HG02885 (cell line): Measurements from ENCODE around the gene NOS1AP.

Experiments used
- ATAC-seq: cut with Tn5 transposase; IDR thresholded peaks from one replicate; pipeline ENCODE4 v1.9.1; 2021; ENCODE audit warnings: mild to moderate bottlenecking; ENCODE audit not compliant: unreplicated experiment, poor library complexity

Gene NOS1AP

DNA sequence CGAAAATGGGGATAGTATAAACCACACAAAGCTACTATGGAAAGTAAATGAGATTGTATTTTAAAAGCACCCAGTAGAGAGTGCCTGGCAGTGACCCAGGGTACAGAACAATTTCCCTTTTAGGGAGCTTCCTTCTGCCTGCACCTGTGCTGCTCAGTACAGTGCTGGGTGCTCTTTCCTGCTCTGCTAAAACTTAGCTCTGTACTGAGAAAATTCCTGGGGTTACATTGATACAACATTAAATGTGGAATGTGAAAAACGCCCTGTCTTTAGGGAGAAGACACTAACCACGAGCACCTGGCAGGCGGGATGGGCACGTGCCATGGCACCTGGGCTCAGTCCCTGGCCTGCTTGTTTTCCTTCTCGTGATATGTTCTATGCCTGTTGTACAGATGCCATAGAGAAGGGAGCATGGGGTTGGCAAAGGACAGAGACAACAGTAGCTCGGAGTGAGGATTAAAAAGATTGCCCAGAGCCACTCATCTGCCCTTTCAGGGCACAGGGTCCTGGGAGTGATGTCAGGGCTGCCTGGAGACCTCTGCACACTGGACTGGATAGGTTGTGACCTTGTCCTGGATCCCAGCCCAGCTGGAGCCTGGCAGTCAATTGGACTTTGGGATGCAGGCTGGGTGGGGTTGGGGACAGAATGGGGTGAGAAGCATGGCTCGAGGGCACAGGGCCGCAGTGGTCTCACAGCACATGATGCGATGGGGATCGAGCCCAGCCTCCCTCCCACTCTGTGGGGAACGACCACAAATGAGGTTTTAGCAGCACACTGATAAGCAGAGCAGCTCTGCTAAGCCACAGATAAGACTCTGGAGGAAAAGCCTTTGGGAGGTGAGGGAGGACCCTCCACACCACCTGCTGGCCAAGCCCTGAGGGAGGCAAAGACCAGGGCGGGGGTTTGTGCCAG lies 302.9 kb downstream of the NOS1AP start:
- no peak for ATAC-seq

DNA sequence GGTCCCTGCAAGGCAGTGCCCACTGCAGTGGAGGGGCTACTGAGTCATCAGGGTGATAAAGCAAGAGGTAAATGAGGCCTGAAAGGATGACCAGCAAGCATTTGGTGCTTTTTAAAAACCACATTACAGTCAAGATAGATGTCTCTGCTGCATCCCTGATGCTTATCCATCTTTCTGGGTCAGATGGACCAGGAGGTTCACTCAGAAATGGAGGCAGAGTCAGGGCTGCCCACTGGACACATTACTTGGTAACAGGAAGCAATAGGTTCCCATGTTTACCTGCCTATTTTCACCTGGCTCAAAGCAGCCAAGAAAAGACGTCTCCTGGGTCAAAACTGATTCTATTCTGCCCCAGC lies 303.6 kb downstream of the NOS1AP start:
- ATAC-seq, result no peak

DNA sequence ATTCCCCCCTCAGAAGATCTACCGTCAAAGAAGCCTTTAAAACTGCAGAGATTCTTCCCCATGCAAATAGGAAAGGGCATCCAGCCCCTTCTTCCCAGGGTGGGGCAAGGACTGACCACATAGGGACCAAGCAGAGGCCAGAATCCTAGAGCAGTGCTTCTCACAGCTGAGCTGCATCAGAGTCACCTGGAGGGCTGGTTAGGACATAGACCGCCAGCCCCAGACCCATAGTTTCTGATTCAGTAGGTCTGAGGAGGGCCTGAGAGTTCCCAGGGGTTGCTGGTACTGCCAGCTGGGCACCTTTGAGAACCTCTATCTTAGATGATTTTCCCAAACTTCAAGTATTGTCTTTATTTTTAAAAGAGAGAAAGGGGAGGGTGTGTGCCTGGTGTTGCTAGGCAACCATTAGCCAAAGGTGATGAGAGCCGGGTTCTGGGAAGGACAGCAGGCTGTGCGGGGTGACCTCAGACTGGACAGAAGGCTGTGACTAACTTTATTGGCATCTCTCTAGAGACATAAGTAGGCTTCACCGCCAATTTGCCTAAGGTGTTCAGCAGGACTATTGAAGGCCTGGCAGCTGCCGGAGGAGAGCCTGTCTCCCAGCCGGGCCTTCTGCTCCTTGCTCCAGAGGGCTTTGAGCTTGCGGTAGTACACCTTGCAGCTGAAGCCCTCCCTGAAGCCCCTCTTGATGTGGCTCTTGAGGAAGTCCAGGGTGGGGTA lies 304.2 kb downstream of the NOS1AP start:
- no peak for ATAC-seq

DNA sequence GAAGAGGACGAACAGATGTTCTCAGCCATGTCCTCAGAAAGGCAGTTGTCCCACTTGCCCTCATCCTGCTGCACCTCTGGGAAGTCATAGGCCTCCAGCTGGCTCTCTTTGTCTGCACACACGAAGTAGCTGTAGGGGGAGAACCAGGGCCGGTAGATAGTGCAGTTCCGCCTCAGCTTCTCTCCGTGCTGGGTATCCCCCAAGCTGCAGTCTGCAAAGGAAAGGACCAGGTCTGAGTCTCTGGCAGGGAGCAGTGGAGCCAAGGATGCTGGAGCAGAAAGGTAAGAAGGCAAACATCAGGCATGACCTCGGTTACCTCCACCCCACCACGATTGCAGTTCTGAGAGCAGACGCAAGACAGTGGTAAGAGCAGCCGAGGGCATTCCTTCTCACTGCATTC lies 304.9 kb downstream of the NOS1AP start:
- no peak for ATAC-seq

DNA sequence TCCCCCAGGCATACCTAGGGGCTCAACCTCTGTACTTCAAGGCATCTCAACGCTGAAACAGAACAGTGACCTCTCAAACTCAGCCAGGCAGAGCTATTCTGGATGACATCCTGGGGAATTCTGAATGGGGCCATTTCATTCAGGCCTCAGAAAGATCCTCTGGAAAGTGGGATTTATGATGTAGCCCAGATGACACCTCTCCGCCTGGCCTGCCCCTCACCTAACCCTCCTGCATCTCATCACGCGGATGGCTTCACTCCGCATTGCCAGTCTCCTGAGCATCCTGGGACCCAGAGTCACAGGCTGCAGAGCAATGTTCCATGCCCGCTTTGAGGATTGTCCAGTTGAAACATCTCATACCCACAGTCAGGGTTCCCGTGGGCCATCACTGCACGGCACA lies 306.0 kb downstream of the NOS1AP start:
- ATAC-seq, result no peak

DNA sequence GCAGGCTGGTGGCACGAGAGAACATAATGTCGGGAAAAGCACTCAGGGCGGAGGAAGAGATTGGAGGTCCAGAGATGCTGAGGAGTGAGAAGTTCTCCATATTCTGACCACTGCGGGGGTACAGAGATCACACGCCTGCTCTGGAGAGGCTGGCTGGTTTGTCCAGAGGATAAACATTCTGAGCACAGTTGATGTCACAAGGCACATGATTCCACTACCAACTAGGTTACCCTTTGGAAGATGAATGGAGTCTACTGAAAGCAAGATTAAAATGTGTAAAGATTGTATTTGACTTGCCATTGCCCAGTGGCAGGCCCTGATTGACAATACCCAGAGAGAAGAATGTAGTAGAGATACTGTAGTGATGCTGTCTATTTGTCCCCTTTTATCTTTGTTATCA lies 307.2 kb downstream of the NOS1AP start, which contains the start of gene SPATA46:
SPATA46 (minus strand) TSS at position 164 of the 400 bp plus-strand sequence; CDS start at position 100, 64 bp downstream.
- no peak for ATAC-seq

DNA sequence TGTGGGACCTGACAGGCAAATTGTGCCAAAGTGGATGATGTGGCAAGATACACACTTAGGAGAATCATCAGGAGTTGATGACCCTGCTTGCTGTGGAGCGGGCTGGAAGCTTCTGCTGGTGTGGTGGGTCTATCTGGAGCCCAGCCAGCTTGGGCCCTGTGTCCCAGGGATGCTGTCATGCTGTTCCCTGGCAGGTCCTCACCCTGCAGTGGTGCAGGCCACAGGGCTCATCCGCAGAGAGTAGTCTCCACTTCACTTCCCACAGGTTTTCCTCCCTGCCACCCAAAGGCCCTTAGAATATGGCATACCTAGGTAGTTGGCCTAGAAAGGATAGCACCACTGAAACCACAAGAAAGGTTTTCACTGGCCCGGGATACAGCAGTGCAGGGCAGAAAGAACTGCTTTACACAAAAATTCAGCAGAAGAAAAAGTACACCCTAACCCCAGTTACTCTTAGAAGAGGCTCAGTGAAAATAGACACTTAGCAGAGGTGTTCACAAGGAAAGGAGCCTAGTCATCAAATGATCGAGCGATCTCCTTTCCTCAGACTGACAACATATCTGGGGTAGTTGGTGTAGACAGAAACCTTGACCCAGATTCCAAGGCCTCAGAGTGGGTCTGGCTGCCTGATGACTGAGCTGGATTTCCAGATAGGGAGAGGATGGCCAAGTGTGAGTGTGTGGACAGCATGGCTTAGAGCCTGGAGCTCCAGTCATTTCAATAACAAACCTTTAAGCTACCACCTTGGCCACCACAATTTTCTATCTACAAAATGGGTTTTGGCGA lies 310.8 kb downstream of the NOS1AP start:
- ATAC-seq, result no peak

DNA sequence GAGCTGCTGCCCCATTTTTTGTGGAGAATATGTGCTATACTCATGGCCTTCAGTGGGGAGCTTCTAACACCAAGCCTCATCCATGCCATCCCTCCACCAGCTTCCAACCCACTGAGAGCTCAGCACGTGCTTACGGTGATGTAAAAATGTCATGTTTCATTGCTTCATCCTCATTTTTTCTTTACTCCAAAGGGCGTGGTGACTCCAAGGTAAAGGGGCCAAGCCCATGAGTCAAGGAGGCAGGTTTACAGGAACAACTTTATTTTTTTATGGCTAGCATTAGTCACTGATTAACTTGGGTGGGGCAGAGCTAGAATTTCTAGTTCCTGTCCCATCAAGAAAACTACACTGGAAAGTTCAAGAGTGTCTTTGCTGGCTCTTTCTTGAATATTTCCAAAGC lies 311.9 kb downstream of the NOS1AP start, which contains the start of gene C1orf226:
C1orf226 (plus strand) TSS at position 346 of the 400 bp plus-strand sequence. CDS start 174 bp downstream, outside the sequence.
- ATAC-seq, result no peak

DNA sequence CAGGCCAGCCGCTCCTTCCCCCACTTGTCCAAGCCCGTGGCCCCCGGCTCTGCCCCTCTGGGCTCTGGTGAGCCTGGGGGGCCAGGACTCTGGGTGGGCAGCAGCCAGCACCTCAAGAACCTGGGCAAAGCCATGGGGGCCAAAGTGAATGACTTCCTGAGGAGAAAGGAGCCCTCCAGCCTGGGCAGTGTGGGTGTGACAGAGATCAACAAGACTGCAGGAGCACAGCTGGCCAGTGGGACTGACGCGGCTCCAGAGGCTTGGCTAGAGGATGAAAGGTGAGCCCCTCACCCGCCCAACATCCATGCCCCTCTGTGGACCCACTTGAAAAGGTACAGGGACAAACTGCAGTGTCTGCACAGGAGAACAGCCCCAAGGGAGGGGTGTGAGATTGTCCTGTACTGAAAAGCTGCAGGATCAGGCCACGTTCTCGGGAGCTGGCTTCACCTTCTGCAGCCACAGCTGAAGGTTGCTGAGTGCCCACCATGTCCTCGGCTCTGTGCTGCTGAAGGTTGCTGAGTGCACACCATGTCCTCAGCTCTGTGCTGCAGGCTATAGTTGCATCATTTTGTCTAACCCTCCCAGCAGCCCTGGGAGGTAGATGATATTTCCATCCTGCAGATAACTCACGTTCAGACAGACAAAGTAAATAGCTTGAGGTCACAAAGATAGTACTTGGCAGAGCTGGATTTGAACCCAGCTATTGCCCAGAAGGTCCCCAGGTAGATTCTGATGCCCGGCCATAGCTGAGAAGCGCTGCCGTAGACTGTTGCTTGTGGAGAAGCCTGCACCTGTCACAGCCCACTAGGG lies 312.7 kb downstream of the NOS1AP start:
- no peak for ATAC-seq

DNA sequence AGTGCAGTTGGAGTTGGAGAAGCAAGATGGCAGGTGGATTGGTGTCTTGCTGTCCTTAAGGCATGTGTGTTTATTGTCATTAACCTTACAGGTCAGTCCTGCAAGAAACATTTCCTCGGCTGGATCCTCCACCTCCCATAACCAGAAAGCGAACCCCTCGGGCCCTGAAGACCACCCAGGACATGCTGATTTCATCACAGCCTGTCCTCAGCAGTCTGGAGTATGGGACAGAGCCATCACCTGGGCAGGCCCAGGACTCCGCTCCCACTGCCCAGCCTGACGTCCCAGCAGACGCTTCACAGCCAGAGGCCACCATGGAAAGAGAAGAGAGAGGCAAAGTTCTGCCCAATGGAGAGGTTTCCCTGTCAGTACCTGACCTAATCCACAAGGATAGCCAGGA lies 313.6 kb downstream of the NOS1AP start:
- ATAC-seq, result no peak

DNA sequence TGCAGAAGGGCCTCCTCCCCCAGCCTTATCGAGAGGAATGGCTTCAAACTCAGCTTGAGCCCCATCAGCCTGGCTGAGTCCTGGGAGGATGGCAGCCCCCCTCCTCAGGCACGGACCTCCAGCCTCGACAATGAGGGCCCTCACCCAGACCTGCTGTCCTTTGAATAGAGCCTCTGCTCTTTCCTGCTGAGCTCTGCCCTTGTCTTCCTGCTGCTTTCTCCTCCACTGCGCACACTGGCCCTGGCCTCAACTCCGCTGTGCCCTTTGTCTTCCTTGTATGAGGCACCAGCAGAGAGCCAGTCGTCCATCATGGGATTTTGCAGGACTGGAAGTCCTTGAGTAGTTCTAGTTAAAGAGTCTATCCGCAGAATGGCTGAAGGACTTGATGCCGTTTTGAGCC lies 314.0 kb downstream of the NOS1AP start:
- no peak for ATAC-seq

DNA sequence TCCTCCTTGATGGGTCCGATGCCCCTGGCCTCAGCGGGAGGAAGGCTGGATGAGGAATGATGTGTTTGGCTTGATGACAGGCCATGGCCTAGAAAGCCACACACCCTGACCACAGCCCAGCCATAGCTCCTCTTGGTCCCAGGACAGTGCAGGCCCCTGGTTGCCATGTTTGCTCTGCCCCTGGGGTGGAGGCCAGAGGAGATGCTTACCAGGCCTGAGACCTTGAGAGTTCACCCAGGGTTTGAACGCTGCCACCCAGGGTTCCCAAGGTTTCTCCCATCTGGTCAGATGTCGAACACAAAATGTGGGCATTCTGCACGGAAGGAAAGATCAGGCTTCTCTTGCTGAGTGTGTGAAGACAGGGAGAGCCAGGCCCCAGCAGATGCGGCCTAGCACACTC lies 314.6 kb downstream of the NOS1AP start:
- no peak for ATAC-seq

DNA sequence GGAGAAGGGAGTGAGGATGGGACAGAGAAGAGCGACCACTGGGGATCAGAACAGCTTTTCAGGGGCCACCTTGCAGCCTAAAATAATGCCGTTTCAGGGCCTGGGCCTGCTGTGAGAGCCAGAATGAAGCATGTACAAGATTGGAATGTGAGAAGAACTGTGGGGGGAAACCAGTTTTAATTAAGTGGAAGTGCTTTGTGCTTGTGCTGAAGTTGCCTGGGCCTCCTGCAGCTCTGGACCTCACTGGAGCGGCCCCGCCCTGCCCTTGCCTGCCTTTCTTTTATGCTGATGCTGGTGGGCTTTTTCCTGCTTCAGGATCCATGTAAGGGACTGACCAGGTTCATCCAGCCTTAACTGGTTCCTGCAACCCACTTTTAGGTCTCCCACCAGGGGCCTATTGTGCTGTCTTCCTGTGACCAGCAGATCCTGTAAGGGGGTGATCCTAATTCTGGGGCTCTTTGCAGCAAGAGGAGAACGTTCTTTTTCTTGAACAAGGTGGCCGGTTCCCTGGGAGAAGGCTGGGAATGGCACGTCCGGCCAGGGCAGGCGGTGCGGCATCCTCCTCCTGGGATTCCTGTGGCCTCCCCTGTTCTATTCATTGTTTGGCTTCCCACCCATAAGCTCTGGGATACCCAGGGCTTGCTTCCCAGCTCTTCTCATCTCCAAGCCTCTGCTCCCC lies 315.2 kb downstream of the NOS1AP start:
- ATAC-seq, result no peak

DNA sequence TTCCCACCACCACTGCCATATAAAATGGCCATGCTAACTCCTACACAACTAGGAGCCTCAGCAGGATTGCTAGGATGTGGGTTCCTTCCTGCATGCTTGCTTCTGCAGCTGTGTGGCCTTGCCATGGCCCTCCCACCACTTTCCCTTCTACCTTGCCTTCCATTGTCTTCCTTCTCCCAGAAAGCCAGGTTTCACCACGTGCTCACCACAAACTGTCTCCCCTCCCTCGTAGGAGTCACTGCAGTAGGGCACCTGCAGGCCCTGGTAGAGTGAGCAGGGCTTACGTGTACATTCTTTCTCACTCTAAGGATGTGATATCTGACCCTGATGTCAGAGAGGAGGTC lies 315.8 kb downstream of the NOS1AP start:
- no peak for ATAC-seq

DNA sequence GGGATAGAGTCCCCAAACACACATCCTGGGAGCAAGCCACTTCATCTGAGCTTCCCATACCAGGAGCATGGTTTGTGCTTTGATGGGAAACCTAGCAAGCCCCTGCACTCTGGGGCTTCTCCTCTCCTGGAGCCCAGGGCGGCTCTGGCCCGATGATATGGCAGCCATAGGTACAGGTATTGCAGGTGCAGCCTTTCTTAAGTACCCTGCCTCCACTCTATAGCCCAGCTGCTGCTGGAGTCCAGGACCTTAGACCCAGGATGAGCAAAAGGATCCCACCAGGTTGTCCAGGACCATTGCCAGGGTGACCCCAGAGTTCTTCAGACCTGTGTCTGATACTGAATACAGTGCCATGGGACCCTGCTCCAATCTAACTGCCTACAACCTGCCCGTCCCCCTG lies 316.2 kb downstream of the NOS1AP start:
- no peak for ATAC-seq

DNA sequence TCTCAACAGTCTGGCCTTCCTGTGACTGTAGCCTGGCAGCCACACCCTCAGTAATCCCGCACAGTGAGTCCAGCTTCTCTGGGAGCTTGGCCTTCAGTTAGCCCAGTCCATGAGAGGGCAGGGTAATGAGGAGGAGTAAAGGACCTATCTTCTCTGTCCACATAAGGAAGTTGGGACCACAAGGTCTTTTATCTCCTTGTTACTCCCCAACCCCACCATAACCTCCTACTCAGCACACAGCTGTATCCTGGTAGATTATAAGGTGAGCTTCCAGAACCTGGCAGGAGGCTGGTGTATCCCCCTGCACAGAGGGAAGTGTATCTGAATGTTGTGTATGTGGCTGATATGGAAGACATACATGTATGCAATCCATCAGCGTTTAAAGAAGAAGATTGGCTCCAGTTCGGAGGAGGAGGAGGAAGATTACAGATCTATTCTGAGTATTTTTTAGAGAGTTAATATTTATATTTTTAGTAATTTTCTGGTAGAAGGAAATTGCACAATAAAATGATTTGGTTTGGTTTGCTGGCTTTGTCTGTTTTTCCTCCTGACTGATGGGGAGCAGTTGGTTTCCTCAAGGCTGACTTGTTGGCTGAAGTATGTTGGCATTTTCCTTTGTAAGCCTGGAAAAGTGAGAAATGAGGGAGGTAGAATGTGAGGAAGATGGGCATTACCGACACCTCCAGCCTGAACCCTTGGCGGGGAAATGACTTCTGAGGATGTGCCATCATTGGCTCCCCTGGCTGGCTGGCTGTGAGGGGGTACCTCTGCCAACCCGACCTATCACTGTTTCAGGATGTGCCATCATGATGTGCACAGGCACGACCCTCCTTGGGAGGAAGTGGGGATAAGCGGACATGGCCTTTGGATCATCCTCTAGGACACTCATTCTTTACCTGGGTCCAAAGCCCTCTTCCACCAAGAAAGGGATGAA lies 317.1 kb downstream of the NOS1AP start:
- ATAC-seq, result no peak

DNA sequence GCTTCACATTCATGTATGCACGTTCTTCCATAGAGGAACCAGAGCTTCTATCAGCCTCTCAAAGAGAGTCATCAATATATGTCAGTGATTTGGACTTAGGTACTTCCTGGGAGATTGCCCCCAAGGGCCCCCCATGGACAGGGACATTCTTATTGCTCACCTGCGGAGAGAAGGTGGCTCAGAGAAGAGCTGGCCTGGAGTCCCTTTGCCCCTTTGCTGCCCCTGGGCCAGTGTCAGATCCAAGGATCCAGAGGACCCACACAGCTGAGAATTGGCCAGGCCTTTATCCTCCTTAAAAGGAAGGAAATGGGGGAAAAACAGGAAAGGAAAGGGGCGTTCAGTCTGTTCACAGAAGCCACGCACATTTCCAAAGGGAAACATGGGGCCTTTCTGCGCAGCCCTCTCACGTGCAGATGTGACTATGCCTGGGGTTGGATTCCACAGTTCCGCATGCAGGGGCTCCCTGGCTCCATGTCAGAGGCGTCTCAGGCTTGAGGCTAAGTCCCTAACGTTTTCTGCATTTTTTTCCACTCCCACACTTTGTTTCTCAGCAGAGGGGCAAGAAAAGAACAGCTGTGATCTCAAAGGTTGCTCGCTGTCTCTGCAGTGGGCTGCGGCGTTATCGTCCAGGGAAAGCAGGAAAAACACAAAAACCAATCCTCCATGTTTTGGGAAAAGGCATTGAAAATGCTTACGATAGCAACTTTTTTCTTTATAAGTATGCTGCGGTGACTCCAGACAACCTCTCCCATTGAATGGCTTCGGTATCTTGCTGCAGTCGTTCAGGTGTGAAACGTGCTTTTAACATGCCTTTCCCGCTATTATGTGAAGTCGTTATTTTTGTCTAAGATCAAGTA lies 318.0 kb downstream of the NOS1AP start:
- ATAC-seq, result no peak
